Inflammatory macrophage (primary cell): Measurements from ENCODE around the gene RAB6A.
A peak's percentile ranks its signal among the peaks of the same experiment; 100 is the strongest.

Experiments
- DNase-seq, 2 donors: peaks; one replicate each; pipeline ENCODE4 v3.0.0-alpha.2; 2020 to 2022

Gene RAB6A

DNA sequence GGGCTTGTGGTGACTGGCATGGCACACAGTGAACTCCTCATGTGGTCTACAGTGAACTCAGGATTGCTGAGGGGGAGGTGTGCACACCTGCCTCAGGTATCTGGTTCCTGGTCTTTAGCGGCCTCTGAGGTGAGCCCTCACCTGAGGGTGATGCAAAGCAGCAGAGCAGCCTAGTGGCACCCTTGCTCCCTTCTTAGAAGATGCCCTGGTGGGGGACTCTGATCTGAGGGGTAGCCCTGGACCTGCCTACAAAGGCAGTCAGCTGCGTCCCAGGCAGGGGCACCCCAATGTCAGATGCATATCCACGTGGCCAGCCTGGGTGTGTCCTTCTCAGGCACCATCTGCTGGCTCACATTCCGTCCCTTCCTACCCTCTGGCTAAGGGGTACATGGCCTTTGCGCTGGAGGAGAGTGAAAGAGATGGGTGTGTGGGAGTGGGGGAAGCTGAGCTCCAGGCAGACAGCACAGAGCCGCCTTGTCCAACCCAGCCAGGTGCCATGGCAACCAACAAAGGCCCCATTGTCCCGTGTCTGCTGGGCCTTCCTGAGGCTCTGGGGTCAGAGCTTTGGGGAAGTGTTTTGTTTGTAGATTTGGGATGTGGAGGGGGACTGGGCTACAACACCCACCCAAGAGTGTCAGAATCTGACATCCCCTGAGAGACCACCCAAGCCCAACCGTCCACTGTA lies 108.7 kb downstream of the RAB6A start:
- no peak for DNase-seq

GRCh38 chr11:73651661-73652045 lies 109.2 kb downstream of the RAB6A start:
- DNase-seq = no peak

DNA sequence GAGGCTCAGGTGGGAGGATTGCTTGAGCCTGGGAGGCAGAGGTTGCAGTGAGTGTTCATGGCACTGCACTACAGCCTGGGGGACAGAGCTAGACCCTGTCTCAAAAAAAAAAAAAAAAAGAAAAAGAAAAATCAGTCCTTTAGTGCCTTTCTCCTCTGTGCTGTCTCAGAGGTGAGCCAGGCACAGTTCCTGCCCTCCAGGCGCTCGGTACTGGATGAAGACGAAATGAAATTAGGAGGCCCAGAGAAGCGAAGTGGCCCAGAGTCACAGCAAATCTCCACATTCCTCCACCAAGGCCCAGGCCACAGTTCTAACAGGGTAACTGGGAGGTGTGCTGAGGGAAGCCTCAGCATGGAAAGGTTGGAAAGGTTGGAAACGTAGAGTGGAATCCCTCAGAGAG lies 109.6 kb downstream of the RAB6A start:
- no peak for DNase-seq

DNA sequence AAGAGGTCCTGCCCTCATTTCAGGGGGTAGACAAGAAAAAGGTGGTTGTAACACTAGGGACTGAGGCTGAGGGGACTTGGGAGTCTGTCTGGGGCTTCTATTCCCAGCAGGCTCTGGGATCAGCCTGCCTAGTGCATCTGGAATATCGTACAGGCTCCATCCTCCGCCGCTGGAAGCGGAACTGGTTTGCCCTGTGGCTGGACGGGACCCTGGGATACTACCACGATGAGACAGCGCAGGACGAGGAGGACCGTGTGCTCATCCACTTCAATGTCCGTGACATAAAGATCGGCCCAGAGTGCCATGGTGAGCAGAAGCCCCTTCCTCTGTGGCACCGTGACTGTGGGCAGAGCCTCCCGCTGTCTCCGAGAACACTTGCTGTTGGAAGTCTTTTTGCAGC lies 110.5 kb downstream of the RAB6A start:
- no peak for DNase-seq

GRCh38 chr11:73649206-73649605 lies 111.7 kb downstream of the RAB6A start:
- DNase-seq = no peak

DNA sequence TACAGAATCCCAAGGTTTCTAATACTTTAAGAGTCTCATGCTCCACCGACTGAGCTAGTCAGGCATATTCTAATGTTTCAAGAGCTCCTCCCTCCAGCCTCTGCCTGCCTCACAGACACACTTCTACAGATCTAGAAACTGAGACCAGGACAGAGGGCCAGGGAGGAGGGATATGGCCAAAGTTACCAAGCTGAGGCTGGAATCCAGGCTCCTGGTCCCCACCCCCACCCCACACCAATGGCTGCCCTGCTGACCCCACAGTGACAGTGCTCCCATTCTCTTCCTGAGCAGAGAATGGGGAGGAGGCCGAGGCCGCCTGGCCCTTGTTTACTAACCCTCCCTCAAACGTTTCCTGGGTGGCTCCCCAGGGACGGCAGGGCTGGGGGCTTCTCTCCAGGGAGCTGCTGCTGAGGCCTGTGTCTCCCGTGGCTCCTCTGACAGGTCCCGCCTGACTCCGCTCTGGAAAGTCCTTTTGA lies 112.3 kb downstream of the RAB6A start:
- no peak for DNase-seq

- no peak for DNase-seq
Observed at GRCh38 chr11:73648121-73648520, 112.8 kb downstream of the RAB6A start.

DNA sequence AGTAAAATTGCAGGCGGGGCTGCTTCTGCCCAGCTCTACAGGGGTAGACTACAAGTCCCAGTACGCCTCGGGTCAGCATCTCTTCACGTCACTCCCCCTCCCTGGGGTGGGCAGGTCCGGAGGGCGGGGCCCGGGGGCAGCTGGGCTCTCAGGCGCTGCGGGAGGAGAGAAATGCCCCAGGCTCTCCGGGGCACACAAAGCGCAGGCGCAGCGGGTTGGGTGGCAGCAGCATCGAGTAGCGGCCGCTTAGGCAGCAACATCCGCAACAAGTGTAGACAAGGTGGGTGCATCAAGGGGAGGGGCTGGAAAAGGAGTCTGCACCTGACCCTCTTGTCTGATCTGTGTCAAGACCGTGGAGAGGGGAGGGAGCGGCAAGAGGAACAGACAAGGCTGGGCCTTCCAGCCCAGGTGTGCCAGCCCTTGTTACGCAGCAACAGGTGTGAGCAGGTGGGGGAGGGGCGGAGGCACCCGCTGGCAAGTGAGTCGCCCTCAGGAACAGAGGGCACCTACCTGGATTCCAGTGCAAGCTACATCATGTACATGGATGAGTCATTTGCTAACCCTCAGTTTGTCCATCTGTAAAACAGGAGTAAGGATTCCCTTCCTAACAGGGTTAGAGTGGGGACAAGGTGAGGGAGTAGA lies 113.3 kb downstream of the RAB6A start:
- DNase-seq = peak; percentile 77 to 79

- DNase-seq = no peak
Observed at GRCh38 chr11:73645972-73646631, 114.8 kb downstream of the RAB6A start, which contains the start of gene PLEKHB1. Gene PLEKHB1, plus strand, starts transcription at chr11:73646581. Its CDS starts 28 bp downstream, at chr11:73646609.

DNA sequence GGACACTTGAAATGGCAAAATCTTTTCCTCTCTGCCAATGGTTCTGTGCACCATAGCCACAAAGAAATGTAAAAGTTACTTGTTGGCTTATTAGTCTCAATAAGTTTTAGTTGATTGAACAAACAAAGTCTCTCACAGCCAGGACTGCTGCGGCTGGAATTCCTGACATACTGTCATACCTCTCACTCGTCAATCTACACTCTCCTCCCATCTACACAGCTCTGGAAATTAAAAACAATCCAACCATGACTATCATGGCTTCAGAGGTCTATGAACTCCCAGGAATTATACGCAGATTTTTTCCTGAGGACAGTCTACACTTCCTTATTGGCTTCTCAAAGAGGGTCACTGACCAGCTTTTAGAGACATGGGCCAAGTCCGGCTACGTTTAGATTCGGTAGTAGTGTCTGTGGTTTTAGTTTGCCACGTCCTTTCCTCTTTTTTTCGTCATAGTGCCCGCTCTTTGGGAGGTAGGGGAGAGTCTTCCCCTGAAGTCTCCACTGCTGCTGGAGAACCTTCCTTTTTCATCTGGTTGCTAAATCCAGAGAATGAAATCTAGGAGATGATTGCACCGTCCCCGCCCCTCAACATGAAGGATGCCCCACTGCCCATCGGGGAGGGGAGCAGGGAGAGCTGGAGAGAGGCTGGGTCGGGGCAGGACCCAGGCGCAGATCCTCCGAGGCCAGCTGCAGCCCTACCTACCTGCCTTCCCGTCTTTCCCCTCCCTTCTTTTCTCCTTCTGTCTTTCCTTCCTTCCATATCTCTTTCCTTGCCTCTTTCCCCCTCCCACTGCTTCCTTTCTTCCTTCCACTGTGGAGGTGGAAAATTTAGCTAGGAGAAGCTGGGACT lies 115.5 kb downstream of the RAB6A start:
- DNase-seq = peak; percentile 19 to 35

DNA sequence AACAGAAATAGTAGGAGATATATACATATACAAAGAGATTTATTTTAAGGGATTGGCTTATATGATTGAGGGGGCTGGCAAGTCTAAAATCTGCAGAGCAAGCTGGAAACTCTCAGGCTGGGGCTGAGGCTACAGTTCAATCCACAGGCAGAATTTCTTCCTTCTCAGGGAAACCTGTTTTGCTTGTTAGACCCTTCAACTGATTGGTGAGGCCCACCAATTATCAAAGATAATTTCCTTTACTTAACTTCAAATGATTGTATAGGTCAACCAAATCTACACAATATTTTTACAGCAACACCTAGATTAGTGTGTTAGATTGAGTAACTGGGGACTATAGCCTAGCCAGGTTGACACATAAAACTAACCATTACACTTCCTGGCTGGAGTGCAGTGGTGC lies 119.2 kb downstream of the RAB6A start:
- DNase-seq = no peak

- DNase-seq = peak; percentile 28 to 43
Observed at GRCh38 chr11:73640592-73640991, 120.3 kb downstream of the RAB6A start.

DNA sequence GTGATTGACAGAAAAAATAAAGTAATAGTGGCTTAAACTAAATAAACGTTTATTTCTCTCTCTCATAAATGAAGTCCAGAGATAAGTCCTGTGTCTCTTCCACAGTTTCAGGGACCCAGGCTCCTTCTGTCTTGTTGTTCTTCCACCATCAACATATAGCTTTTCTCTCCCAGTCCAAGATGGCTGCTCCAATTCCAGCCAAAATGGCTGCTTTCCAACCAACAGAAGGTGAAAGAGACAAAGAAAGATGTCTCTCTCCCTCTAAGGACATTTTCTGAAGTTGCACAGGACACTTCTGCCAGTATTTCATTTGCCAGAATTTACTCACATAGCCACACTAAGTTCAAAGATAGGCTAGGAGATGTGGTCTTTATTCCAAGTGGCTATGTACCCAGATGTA lies 123.9 kb downstream of the RAB6A start:
- DNase-seq = no peak

GRCh38 chr11:73636249-73636648 lies 124.6 kb downstream of the RAB6A start:
- DNase-seq = no peak

GRCh38 chr11:73635721-73636120 lies 125.2 kb downstream of the RAB6A start:
- peak in 1 of 2 donors; percentile 40 for DNase-seq

DNA sequence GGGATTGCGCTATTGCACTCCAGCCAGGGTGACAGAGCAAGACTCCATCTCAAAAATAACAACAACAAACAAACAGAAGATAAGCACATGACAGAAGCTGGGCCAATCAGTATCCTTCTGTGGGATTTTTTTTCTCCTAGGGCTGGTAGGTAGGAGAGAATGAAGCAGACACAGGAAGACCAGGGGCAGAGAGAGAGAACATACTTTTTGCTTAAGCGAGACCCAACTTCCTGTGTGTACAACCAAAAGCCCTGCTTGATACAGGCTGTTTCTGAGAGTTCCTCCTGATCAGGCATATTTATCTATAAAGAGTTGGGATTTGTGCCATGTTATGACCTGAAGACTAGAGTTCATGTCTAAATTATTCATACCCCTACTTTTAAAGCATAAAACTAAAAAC lies 126.9 kb downstream of the RAB6A start:
- DNase-seq = no peak

DNA sequence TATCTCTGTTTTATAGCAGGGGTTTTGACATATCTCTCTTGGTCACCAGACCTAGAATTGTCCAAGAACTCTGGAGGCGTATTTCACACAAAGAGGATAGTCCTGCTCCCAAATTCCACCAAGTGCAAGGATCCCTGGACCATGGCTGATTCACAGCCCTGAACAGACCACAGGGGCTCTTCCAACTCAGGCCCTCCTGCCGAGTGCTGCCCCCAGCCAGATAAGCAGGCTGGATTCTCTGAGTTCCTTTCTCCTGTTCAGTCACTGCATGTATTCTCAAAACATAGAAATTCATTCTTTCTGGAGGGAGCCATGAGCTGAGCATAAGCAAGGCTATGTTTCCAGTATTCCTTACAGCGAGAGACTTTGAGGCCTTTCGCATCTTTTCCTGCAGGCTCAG lies 127.9 kb downstream of the RAB6A start:
- no peak for DNase-seq

GRCh38 chr11:73629907-73630306 lies 131.0 kb downstream of the RAB6A start:
- no peak for DNase-seq

GRCh38 chr11:73625696-73626318 lies 135.1 kb downstream of the RAB6A start:
- DNase-seq = peak; percentile 74 to 82
